ENCODE measurements around the gene FGD5.

GRCh38 chr3:14780927-14781507 lies 37.7 kb upstream of the FGD5 start:
- TF ChIP-seq, protein P1, sequence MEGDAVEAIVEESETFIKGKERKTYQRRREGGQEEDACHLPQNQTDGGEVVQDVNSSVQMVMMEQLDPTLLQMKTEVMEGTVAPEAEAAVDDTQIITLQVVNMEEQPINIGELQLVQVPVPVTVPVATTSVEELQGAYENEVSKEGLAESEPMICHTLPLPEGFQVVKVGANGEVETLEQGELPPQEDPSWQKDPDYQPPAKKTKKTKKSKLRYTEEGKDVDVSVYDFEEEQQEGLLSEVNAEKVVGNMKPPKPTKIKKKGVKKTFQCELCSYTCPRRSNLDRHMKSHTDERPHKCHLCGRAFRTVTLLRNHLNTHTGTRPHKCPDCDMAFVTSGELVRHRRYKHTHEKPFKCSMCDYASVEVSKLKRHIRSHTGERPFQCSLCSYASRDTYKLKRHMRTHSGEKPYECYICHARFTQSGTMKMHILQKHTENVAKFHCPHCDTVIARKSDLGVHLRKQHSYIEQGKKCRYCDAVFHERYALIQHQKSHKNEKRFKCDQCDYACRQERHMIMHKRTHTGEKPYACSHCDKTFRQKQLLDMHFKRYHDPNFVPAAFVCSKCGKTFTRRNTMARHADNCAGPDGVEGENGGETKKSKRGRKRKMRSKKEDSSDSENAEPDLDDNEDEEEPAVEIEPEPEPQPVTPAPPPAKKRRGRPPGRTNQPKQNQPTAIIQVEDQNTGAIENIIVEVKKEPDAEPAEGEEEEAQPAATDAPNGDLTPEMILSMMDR (IDR thresholded peaks at IDR 0.05) = peak in 5 of 6 experiments; percentile 30 to 52 (median 32)
- no peak for TF ChIP-seq POLR2A (IDR thresholded peaks at IDR 0.05)

All from esophagus squamous epithelium (tissue), 4 donors.